ENCODE measurements around the gene UHRF1.
"Not testable (repeated sequence)": the region's sequence is repeated elsewhere in the genome, so short reads cannot be mapped to it uniquely, and the experiment has no call there.

The UHRF1 gene

GRCh38 chr19:4900879-4901278, 8.4 kb upstream of the UHRF1 start:
- DNase-seq (ENCODE audit: low read depth, low spot score): not testable (repeated sequence)

- DNase-seq (ENCODE audit: low read depth, low spot score): no peak
These were observed 6.5 kb upstream of the UHRF1 start, which contains the start of gene ARRDC5 for GRCh38 chr19:4902796-4903195. Gene ARRDC5 (minus strand): TSS chr19:4902896. CDS start chr19:4902825, 71 bp downstream.

- DNase-seq (ENCODE audit: low read depth, low spot score): no peak
These were observed 4.8 kb upstream of the UHRF1 start for GRCh38 chr19:4904481-4904880.

- DNase-seq (ENCODE audit: low read depth, low spot score): no peak
These were observed 2.3 kb upstream of the UHRF1 start for GRCh38 chr19:4906963-4907362.

- no peak for DNase-seq (ENCODE audit: low read depth, low spot score)
These were observed 941 bp upstream of the UHRF1 start for GRCh38 chr19:4908360-4908759.

- no peak for DNase-seq (ENCODE audit: low read depth, low spot score)
These were observed 533 bp upstream of the UHRF1 start for GRCh38 chr19:4908781-4909155.

GRCh38 chr19:4909897-4910593, 744 bp downstream of the UHRF1 start:
- DNase-seq (ENCODE audit: low read depth, low spot score): no peak

GRCh38 chr19:4910594-4911281, 1.4 kb downstream of the UHRF1 start:
- no peak for DNase-seq (ENCODE audit: low read depth, low spot score)

- DNase-seq (ENCODE audit: low read depth, low spot score): no peak
These were observed 2.0 kb downstream of the UHRF1 start for GRCh38 chr19:4911314-4911713.

GRCh38 chr19:4911786-4912672, 2.7 kb downstream of the UHRF1 start:
- peak; percentile 90 for DNase-seq (ENCODE audit: low read depth, low spot score)

GRCh38 chr19:4913996-4914735, 4.9 kb downstream of the UHRF1 start:
- DNase-seq (ENCODE audit: low read depth, low spot score): no peak

GRCh38 chr19:4914736-4915501, 5.6 kb downstream of the UHRF1 start:
- no peak for DNase-seq (ENCODE audit: low read depth, low spot score)

- DNase-seq (ENCODE audit: low read depth, low spot score): no peak
These were observed 7.2 kb downstream of the UHRF1 start for GRCh38 chr19:4916292-4917082.

- no peak for DNase-seq (ENCODE audit: low read depth, low spot score)
These were observed 13.4 kb downstream of the UHRF1 start for GRCh38 chr19:4922530-4923275.

- no peak for DNase-seq (ENCODE audit: low read depth, low spot score)
These were observed 14.0 kb downstream of the UHRF1 start for GRCh38 chr19:4923276-4923747.

- DNase-seq (ENCODE audit: low read depth, low spot score): no peak
These were observed 19.9 kb downstream of the UHRF1 start for GRCh38 chr19:4929186-4929585.

GRCh38 chr19:4930664-4931063, 21.4 kb downstream of the UHRF1 start:
- DNase-seq (ENCODE audit: low read depth, low spot score): no peak

- DNase-seq (ENCODE audit: low read depth, low spot score): no peak
These were observed 23.4 kb downstream of the UHRF1 start for GRCh38 chr19:4932711-4933110.

GRCh38 chr19:4933528-4933927, 24.2 kb downstream of the UHRF1 start:
- no peak for DNase-seq (ENCODE audit: low read depth, low spot score)
